Adipose tissue (tissue), 3 donors: ENCODE data around the gene IL1RAPL2. TPM values are rescaled to one million over a fixed set of nuclear protein-coding genes. Genes with fewer than 3 reads are reported as not detected.
"Not testable (repeated sequence)": the region's sequence is repeated elsewhere in the genome, so short reads cannot be mapped to it uniquely, and the experiment has no call there.

Experiments
- H3K27ac ChIP-seq: one replicate; pipeline ENCODE4 v1.5.1; 2013; ENCODE audit warnings: low read depth, low read length
- WGBS, 3 donors: extraction: QIAGEN DNeasy Blood & Tissue Kit; methylation state at CpG; one replicate each; pipeline ENCODE4 v1.1.7; 2013; 5-methylcytosine and 5-hydroxymethylcytosine counted together
- polyA plus RNA-seq, 3 donors: library from polyadenylated mRNA; stranded (reverse); fragments of 200-250 nt; gene quantifications; one replicate each; pipeline ENCODE4 v1.2.3, GENCODE V29; 2013
- donor health status: healthy with polysubstance abuse.
- donor health status: Bipolar disorder and iron deficiency.
- donor health status: healthy.

Gene IL1RAPL2
- polyA plus RNA-seq, 3 donors: not detected

DNA sequence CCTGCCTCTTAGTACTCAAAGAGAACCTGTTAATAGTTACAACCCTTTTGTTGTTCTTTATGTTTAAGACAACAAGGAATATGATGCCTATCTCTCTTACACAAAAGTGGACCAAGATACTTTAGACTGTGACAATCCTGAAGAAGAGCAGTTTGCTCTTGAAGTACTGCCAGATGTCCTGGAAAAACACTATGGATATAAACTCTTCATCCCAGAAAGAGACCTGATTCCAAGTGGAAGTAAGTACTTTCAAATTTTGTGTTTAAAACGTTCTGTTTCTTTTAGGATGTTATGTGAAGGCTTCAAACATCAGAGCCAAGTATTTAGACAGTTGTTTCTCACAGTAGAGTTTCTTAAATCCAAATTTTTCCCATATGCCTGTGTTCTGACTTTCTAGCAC, 1189.1 kb downstream of the IL1RAPL2 start:
- WGBS, 3 donors: 10 to 38% (median 26%) methylated on average over 1 of the region's 1 CpG
- H3K27ac ChIP-seq: no peak overlapping the region

- H3K27ac ChIP-seq: no peak overlapping the region
- 71 to 100% (median 71%) methylated on average over 1 of the region's 1 CpG for WGBS, 3 donors
Observed at GRCh38 chrX:105758754-105759153, 1192.8 kb downstream of the IL1RAPL2 start.

- WGBS, 3 donors: 38 to 55% (median 40%) methylated on average over 2 of the region's 2 CpGs
Observed at GRCh38 chrX:105759598-105759997, 1193.6 kb downstream of the IL1RAPL2 start.

DNA sequence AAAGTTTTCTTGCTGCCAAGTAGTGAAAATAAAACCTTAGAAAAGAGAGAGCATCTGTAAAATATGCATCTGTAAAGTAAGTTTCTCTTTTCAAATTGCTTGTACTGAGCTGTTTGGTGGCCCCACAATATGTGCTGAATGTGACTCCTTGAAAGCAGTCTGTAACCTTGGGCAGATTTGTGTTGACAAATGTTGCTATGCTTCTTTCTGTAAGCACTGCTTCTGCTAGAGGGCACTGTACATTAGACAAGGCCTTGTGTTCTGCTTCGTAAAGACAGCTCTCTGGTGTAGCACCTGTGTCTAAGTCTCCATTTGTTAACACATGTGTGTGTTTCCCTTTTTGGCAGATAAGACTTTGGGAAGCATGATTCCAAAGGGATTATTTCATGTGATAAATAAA, 1199.7 kb downstream of the IL1RAPL2 start:
- 75 to 79% (median 77%) methylated on average over 1 of the region's 1 CpG for WGBS, 3 donors
- H3K27ac ChIP-seq: no peak overlapping the region

More at GRCh38 chrX:105759598-105759997, 1193.6 kb downstream of the IL1RAPL2 start:
- H3K27ac ChIP-seq: no peak overlapping the region

- no peak overlapping the region for H3K27ac ChIP-seq
Observed at GRCh38 chrX:105773801-105774200, 1207.8 kb downstream of the IL1RAPL2 start.

GRCh38 chrX:105775679-105776078, 1209.7 kb downstream of the IL1RAPL2 start:
- WGBS, 3 donors: 56 to 76% (median 58%) methylated on average over 3 of the region's 3 CpGs
- no peak overlapping the region for H3K27ac ChIP-seq

DNA sequence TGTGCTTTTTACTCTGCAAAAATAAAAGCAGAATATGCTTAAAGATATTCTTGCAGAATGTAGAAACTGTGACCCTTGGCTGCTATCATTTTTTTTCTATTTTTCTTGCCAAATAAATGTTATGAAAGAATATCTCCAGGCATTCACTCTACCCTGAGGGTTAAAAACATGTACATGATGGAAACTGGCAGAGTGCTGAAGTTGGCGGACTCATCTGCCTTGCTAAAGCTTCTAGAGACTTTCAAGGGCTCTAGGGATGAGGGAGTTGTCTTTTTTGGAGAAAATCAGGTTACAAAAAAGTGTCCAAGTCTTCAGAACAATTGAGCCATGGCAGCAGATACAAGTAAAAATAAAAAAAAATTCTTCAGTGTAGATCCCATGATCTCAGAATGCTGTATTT, 1215.8 kb downstream of the IL1RAPL2 start:
- WGBS, 3 donors: 42 to 56% (median 46%) methylated on average over 1 of the region's 1 CpG
- no peak overlapping the region for H3K27ac ChIP-seq

DNA sequence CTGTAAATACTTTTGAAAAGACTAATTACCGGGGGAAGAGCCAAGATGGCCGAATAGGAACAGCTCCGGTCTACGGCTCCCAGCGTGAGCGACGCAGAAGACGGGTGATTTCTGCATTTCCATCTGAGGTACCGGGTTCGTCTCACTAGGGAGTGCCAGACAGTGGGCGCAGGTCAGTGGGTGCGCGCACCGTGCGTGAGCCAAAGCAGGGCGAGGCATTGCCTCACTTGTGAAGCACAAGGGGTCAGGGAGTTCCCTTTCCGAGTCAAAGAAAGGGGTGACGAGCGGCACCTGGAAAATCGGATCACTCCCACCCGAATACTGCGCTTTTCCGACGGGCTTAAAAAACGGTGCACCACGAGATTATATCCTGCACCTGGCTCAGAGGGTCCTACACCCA, 1230.9 kb downstream of the IL1RAPL2 start:
- not testable (repeated sequence) for H3K27ac ChIP-seq
- WGBS, 3 donors: 74 to 97% (median 85%) methylated on average over 6 to 25 of the region's 26 CpGs

- no peak overlapping the region for H3K27ac ChIP-seq
- 64 to 86% (median 68%) methylated on average over 2 of the region's 2 CpGs for WGBS, 3 donors
Observed at GRCh38 chrX:105803891-105804290, 1237.9 kb downstream of the IL1RAPL2 start.

DNA sequence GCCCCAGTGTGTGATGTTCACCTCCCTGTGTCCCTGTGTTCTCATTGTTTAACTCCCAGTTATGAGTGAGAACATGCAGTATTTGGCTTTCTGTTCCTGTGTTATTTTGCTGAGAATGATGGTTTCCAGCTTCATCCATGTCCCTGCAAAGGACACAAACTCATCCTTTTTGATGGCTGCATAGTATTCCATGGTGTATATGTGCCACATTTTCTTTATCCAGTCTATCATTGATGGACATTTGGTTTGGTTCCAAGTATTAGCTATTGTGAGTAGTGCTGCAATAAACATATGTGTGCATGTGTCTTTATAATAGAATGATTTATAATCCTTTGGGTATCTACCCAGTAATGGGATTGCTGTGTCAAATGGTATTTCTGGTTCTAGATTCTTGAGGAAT, 1239.7 kb downstream of the IL1RAPL2 start:
- H3K27ac ChIP-seq: not testable (repeated sequence)

GRCh38 chrX:105816517-105816916, 1250.5 kb downstream of the IL1RAPL2 start:
- no peak overlapping the region for H3K27ac ChIP-seq
- WGBS, 3 donors: 65 to 85% (median 70%) methylated on average over 2 of the region's 2 CpGs
